ENCODE data around the gene NR6A1. TPM values are rescaled to one million over a fixed set of nuclear protein-coding genes. Genes with fewer than 3 reads are reported as not detected.

NR6A1 gene
- total and polyA plus RNA-seq, 10 donors: 0.14 to 3.7 (median 1.9) TPM

GRCh38 chr9:124624735-124624992 lies 146.4 kb downstream of the NR6A1 start:
- Histone ChIP-seq H3K4me3 (no peak overlapping the region), H3K9me3 (no peaks in the 10 kb centered on the region), H3K27me3 (replicated peaks in 1 of 7) (no peaks in the 10 kb centered on the region), H3K4me1 (no peaks in the 10 kb centered on the region), H3K36me3 (no peaks in the 10 kb centered on the region), H3K27ac (no peak overlapping the region)
- no peak for DNase-seq
- intact Hi-C loops (cut with DNase I; ENCODE audit: low total_unique reads): no loop called here
- TF ChIP-seq POLR2A (IDR thresholded peaks at IDR 0.05) (no peak), POLR2AphosphoS5 (IDR thresholded peaks at IDR 0.05) (no peak), CTCF (IDR thresholded peaks at IDR 0.05 in 8 of 11, conservative IDR thresholded peaks at IDR 0.05 in 3 of 11) (no peak)
- WGBS, 5 donors: 93 to 100% (median 96%) methylated on average over 1 of the region's 1 CpG

- no peaks in the 10 kb centered on the region for H3K27me3 ChIP-seq (replicated peaks in 1 of 7)
- H3K4me1 ChIP-seq: no peaks in the 10 kb centered on the region
- no peak overlapping the region for H3K27ac ChIP-seq
- H3K36me3 ChIP-seq: no peaks in the 10 kb centered on the region
- 91 to 94% (median 93%) methylated on average over 7 of the region's 7 CpGs for WGBS, 5 donors
- TF ChIP-seq CTCF (IDR thresholded peaks at IDR 0.05 in 8 of 11, conservative IDR thresholded peaks at IDR 0.05 in 3 of 11) (no peak), POLR2AphosphoS5 (IDR thresholded peaks at IDR 0.05) (no peak), POLR2A (IDR thresholded peaks at IDR 0.05) (no peak)
- no peak overlapping the region for H3K4me3 ChIP-seq
- H3K9me3 ChIP-seq: no peaks in the 10 kb centered on the region
- intact Hi-C loops (cut with DNase I; ENCODE audit: low total_unique reads): no loop called here
- no peak for DNase-seq
Observed at GRCh38 chr9:124623966-124624734, 147.0 kb downstream of the NR6A1 start.

GRCh38 chr9:124622882-124623281 lies 148.2 kb downstream of the NR6A1 start:
- no peaks in the 10 kb centered on the region for H3K4me1 ChIP-seq
- intact Hi-C loops (cut with DNase I; ENCODE audit: low total_unique reads): no loop called here
- H3K4me3 ChIP-seq: no peak overlapping the region
- no peak for DNase-seq
- H3K9me3 ChIP-seq: no peaks in the 10 kb centered on the region
- no peaks in the 10 kb centered on the region for H3K36me3 ChIP-seq
- H3K27ac ChIP-seq: no peak overlapping the region
- no peaks in the 10 kb centered on the region for H3K27me3 ChIP-seq (replicated peaks in 1 of 7)
- no peak for TF ChIP-seq POLR2AphosphoS5 (IDR thresholded peaks at IDR 0.05)
- TF ChIP-seq POLR2A (IDR thresholded peaks at IDR 0.05): no peak
- no peak for TF ChIP-seq CTCF (IDR thresholded peaks at IDR 0.05 in 8 of 11, conservative IDR thresholded peaks at IDR 0.05 in 3 of 11)

- 64 to 73% (median 69%) methylated on average over 11 of the region's 11 CpGs for WGBS, 5 donors
- Histone ChIP-seq H3K4me1 (no peaks in the 10 kb centered on the region), H3K36me3 (no peaks in the 10 kb centered on the region), H3K27me3 (replicated peaks in 1 of 7) (no peaks in the 10 kb centered on the region), H3K4me3 (no peak overlapping the region), H3K27ac (peak overlapping the region in 3 of 8 donors; percentile 0 to 34 (median 22)), H3K9me3 (no peaks in the 10 kb centered on the region)
- TF ChIP-seq POLR2A (IDR thresholded peaks at IDR 0.05) (no peak), POLR2AphosphoS5 (IDR thresholded peaks at IDR 0.05) (no peak), CTCF (IDR thresholded peaks at IDR 0.05 in 8 of 11, conservative IDR thresholded peaks at IDR 0.05 in 3 of 11) (no peak)
- DNase-seq: no peak
- intact Hi-C loops (cut with DNase I; ENCODE audit: low total_unique reads): no loop called here
Observed at GRCh38 chr9:124621371-124622328, 149.5 kb downstream of the NR6A1 start.
